Pancreas (tissue), 10 donors: ENCODE data around the gene FAIM. TPM values are rescaled to one million over a fixed set of nuclear protein-coding genes. Genes with fewer than 3 reads are reported as not detected.
"Not testable (repeated sequence)": the region's sequence is repeated elsewhere in the genome, so short reads cannot be mapped to it uniquely, and the experiment has no call there.

ENCODE experiments used
- ATAC-seq, 4 donors: fragments of 200-7000 bp; cut with Tn5 transposase; one replicate each; pipeline versions ENCODE4 v1.8.0 to v1.9.1; 2020; ENCODE audit warnings: mild to moderate bottlenecking in 4 of 4, moderate library complexity in 4 of 4
- DNase-seq, 6 donors: peaks; one replicate each; pipeline ENCODE4 v3.0.0-alpha.2; 2020
- FAIRE-seq: peaks from 2 replicates; lab custom pipeline; 2012; peaks lifted over from hg19 to GRCh38; lab: Jason Lieb, UNC
- H3K27ac ChIP-seq, 4 donors: fragments of 200-600 bp; sonication (generic); 1 replicate in 3 of 4; 2 replicates in 1 of 4; pipeline versions ENCODE4 v1.5.0 to v1.8.0; 2020
- H3K27me3 ChIP-seq, 4 donors: fragments of 200-600 bp; one replicate each; pipeline ENCODE4 v1.8.0; 2021
- H3K36me3 ChIP-seq, 3 donors: fragments of 200-600 bp; sonication (generic) in 1 of 3; one replicate each; pipeline versions ENCODE4 v1.5.0 to v1.8.0; 2020 to 2021
- H3K4me1 ChIP-seq, 3 donors: fragments of 200-600 bp; one replicate each; pipeline ENCODE4 v1.8.0; 2021
- H3K4me3 ChIP-seq, 4 donors: fragments of 200-600 bp; sonication (generic) in 2 of 4; one replicate each; pipeline versions ENCODE4 v1.5.0 to v1.8.0; 2020 to 2021
- H3K9me3 ChIP-seq, 4 donors: fragments of 200-600 bp; one replicate each; pipeline ENCODE4 v1.8.0; 2021
- WGBS, 2 donors: extraction: QIAGEN DNeasy Blood & Tissue Kit; methylation state at CpG; one replicate each; pipeline ENCODE4 v1.1.7; 2013; 5-methylcytosine and 5-hydroxymethylcytosine counted together
- intact Hi-C, 3 donors: fragments of 100-400 bp; cut with DNase I; formaldehyde crosslinking; loops; one replicate each; pipeline versions ENCODE4 v1.11.1 to v1.14.2; 2022
- polyA plus RNA-seq, 2 donors: library from polyadenylated mRNA; stranded (reverse); fragments of 200-250 nt; gene quantifications; one replicate each; pipeline ENCODE4 v1.2.3, GENCODE V29; 2013
- total RNA-seq, 6 donors: library from RNA; stranded (reverse); fragmentation: NEBNext Ultra II Directional in 4 of 6; extraction: Animal tissue kit (Norgen Biotek cat#: 25700) in 4 of 6; gene quantifications; one replicate each; pipeline versions ENCODE4 v1.2.1 to v1.2.4, GENCODE V29; 2021 to 2023
- TF ChIP-seq, protein P1 (sequence below), 4 donors: fragments of 200-600 bp; sonication (generic) in 3 of 4; IDR thresholded peaks; one replicate each; pipeline versions ENCODE4 v1.5.0 to v1.8.0; 2021; ENCODE audit warnings: antibody characterized with exemption in 4 of 4
- donor health status: healthy with polysubstance abuse.
- donor health status: DM: no; HTN: no; CAD: no; lungs with moderate emphysema.
- donor health status: DM: no; HTN: no; CAD: no.
- donor health status: control.
- donor health status: control.
- donor health status: Bipolar disorder and iron deficiency.
- donor health status: DM: yes; HTN: yes; CAD: no.
- donor health status: DM: no; HTN: no; CAD: no.
- donor health status: DM: no; HTN: no; CAD: no.
- donor health status: DM: yes; HTN: yes; CAD: no.

Gene FAIM
- total and polyA plus RNA-seq, 8 donors: 10.5 to 36.5 (median 14.9) TPM

DNA sequence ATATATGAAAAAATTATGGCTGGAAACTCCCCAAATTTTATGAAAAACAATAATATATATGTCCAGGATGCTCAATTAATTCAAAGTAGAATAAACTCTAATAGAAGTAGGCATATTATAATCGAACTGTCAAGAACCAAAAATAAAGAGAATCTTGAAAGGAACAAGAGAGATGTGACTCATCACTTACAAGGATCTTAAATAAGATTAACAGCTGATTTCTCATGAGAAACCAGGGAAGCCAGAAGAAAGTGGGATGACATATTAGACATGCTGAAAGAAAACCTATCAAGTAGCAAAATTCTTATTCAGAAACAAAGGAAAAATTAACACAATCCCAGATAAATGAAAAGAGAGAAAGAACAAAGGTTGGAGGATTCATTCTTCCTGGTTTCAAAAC, 66.8 kb downstream of the FAIM start:
- Histone ChIP-seq H3K4me3 (no peak overlapping the region), H3K9me3 (no peaks in the 10 kb centered on the region), H3K27ac (no peak overlapping the region), H3K4me1 (peaks cover 6 to 39% (median 32%) of the 10 kb centered on the region in 3 donors), H3K36me3 (no peaks in the 10 kb centered on the region), H3K27me3 (no peaks in the 10 kb centered on the region)
- TF ChIP-seq, protein P1, sequence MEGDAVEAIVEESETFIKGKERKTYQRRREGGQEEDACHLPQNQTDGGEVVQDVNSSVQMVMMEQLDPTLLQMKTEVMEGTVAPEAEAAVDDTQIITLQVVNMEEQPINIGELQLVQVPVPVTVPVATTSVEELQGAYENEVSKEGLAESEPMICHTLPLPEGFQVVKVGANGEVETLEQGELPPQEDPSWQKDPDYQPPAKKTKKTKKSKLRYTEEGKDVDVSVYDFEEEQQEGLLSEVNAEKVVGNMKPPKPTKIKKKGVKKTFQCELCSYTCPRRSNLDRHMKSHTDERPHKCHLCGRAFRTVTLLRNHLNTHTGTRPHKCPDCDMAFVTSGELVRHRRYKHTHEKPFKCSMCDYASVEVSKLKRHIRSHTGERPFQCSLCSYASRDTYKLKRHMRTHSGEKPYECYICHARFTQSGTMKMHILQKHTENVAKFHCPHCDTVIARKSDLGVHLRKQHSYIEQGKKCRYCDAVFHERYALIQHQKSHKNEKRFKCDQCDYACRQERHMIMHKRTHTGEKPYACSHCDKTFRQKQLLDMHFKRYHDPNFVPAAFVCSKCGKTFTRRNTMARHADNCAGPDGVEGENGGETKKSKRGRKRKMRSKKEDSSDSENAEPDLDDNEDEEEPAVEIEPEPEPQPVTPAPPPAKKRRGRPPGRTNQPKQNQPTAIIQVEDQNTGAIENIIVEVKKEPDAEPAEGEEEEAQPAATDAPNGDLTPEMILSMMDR (IDR thresholded peaks at IDR 0.05): no peak
- no peak for DNase-seq
- WGBS, 2 donors: 96 to 97% methylated on average over 1 of the region's 1 CpG
- no peak for ATAC-seq
- intact Hi-C loops: no loop called here
- FAIRE-seq: no peak

DNA sequence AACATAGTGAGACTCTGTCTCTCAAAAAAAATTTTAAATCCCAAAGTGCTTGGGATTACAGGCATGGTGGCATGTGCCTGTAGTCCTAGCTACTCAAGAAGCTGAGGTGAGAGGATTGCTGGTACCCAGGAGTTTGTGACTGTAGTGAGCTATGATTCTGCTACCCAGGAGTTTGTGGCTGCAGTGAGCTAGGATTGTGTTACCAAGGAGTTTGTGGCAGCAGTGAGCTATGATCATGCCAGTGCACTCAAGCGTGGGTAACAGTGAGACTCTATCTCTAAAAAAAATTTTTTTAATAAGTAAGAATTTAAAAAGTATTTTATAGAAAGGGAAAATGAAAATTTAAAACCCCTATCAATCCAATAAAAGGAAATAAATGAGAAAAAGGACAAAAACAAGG, 69.5 kb downstream of the FAIM start:
- no peak overlapping the region for H3K4me3 ChIP-seq
- ATAC-seq (no peak), FAIRE-seq (no peak), DNase-seq (no peak)
- H3K9me3 ChIP-seq: no peaks in the 10 kb centered on the region
- TF ChIP-seq, protein P1 (IDR thresholded peaks at IDR 0.05): no peak
- no peaks in the 10 kb centered on the region for H3K27me3 ChIP-seq
- no peaks in the 10 kb centered on the region for H3K36me3 ChIP-seq
- intact Hi-C loops: no loop called here
- H3K4me1 ChIP-seq: peaks cover 9 to 34% (median 27%) of the 10 kb centered on the region in 3 donors
- WGBS, 2 donors: 89 to 94% methylated on average over 1 of the region's 1 CpG
- H3K27ac ChIP-seq: no peak overlapping the region

DNA sequence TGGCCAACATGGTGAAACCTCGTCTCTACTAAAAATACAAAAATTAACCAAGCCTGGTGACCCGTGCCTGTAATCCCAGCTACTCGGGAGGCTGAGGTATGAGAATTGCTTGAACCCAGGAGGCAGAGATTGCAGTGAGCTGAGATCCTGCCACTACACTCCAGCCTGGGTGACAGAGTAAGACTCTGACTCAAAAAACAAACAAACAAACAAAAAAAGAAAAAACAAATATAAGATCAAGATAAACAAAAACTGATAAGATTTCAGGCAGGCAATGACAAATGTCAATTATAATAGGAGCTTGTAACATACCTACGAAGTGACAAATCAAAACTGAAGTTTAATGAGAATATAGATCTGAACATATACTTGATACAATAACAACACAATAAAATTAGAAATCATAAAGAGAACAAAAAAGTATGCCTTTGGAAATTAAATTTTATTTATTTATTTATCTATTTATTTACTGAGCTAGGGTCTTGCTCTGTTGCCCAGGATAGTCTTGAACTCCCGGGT, 70.4 kb downstream of the FAIM start:
- FAIRE-seq: no peak
- H3K36me3 ChIP-seq: no peaks in the 10 kb centered on the region
- H3K27me3 ChIP-seq: no peaks in the 10 kb centered on the region
- H3K27ac ChIP-seq: peak overlapping the region in 1 of 4 donors; percentile 0
- H3K4me1 ChIP-seq: peaks cover 17 to 34% (median 32%) of the 10 kb centered on the region in 3 donors
- TF ChIP-seq, protein P1 (IDR thresholded peaks at IDR 0.05): no peak
- 77 to 81% methylated on average over 5 of the region's 5 CpGs for WGBS, 2 donors
- no peaks in the 10 kb centered on the region for H3K9me3 ChIP-seq
- no peak for ATAC-seq
- no peak for DNase-seq
- intact Hi-C loops: no loop called here
- no peak overlapping the region for H3K4me3 ChIP-seq

DNA sequence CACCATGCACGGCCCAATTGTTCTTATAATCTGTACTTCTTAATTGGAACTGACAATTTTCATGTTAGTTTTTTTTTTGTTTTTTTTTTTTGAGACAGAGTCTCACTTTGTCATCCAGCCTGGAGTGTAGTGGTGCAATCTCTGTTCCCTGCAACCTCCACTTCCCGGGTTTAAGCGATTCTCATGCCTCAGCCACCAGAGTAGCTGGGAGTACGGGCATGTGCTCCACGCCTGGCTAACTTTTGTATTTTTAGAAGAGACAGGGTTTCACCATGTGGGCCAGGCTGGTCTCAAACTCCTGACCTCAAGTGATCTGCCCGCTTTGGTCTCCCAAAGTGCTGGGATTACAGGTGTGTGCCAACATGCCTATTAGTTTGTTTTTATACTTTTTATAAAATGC, 72.4 kb downstream of the FAIM start:
- H3K9me3 ChIP-seq, intact Hi-C loops, H3K36me3 ChIP-seq, H3K4me3 ChIP-seq, ATAC-seq, H3K27me3 ChIP-seq, FAIRE-seq, DNase-seq: not testable (repeated sequence)
- Histone ChIP-seq H3K27ac (peak overlapping the region in 2 of 4 donors; percentile 67 to 80), H3K4me1 (peaks cover 21 to 52% (median 47%) of the 10 kb centered on the region in 3 donors)
- 81 to 85% methylated on average over 6 of the region's 6 CpGs for WGBS, 2 donors

DNA sequence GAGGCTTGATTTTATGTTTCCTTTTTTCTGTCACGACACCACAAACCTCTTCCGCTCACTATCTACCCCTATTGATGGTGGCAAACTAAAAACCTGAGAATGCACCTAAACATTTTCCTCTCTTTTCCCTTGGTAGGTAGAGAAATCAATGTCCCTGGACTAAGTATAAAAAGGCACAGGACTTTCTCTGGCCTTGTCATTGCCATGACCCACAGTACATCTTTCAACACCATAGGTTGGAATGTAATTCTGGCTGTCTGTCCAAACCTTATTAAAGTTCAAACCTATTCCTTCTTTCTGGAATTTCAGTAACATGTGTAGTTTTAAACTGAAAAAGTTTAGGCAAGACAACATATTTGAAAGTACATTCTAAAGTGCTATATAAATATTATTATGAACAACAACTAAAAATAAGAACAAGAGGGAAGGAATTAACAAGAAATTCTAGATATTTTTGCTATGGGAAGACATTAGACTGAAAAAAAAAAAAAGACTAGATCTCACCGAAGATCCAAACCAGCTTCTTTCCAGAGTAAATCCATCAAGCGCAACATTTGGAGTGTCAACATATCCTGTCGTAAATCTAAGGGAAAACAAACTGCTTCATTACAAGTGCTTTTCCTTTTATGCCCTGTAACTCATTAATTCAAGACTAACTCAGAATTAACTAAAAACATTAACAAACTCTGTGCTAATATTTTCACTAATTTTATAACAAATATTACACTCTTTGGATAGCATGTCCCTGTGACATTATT, 73.1 kb downstream of the FAIM start:
- 41% methylated on average over 5 of the region's 5 CpGs for WGBS, 2 donors
- ATAC-seq (peak in 2 of 4 donors; percentile 9 to 17), FAIRE-seq (no peak), DNase-seq (no peak)
- Histone ChIP-seq H3K36me3 (no peaks in the 10 kb centered on the region), H3K27me3 (no peaks in the 10 kb centered on the region), H3K4me1 (peaks cover 26 to 59% (median 54%) of the 10 kb centered on the region in 3 donors), H3K9me3 (no peaks in the 10 kb centered on the region), H3K4me3 (no peak overlapping the region), H3K27ac (peak overlapping the region; percentile 40 to 80 (median 58))
- intact Hi-C loops: no loop called here
- TF ChIP-seq, protein P1 (IDR thresholded peaks at IDR 0.05): no peak
